Measurements from ENCODE around the gene CTNNA1. TPM values are rescaled to one million over a fixed set of nuclear protein-coding genes. Genes with fewer than 3 reads are reported as not detected.
A peak's percentile ranks its signal among the peaks of the same experiment; 100 is the strongest.

Gene CTNNA1
- total and polyA plus RNA-seq, 4 donors = 115 to 480 (median 302) TPM

DNA sequence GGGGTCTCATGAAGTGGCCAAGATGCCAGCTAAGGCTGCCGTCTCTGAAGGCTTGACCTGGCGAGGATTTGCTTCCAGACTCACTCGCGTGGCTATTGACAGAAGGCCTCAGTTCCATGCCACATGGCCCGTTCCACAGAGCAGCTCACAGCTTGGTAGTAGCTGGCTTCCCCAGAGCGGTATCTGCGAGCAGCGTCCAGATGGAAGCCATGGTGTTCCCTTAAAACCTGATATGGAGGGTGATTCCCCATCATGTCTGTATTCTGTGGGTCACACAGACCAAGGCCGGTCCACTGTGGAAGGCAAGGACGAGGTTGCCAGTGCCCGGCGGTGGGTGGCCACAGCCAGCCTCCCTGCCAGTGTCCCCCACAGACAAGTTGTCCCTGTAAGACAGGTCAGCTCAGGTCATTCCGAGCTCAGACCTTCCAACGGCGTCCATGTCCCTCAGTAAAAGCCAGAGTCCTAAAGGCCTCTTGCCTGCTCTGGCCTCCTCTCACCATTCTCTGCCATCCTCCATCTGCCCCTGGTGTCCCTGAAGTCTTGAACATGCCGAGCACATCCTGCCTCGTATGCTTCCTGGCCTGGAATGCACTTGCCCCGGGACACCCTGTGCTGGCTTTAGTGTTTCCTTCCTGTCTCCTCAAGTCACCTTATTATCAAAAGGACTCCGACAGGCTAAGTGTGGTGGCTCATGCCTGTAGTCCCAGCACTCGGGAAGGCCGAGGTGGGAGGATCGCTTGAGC, 183.2 kb downstream of the CTNNA1 start:
- Histone ChIP-seq H3K9me3 (ENCODE audit: control insufficient read depth in 4 of 4, insufficient read depth in 3 of 4, low read length in 3 of 4) (peaks cover 0 to 2% (median 0%) of the 10 kb centered on the region in 4 donors), H3K9ac (ENCODE audit: insufficient read depth in 1 of 2, low read length in 2 of 2) (no peak overlapping the region), H3K36me3 (ENCODE audit: control insufficient read depth in 4 of 4, insufficient read depth in 4 of 4, low read length in 4 of 4) (peaks cover 15 to 47% (median 37%) of the 10 kb centered on the region in 4 donors), H3K27ac (ENCODE audit: low read depth in 1 of 2, low read length in 1 of 2) (peak overlapping the region; percentile 14 to 37), H3K27me3 (ENCODE audit: control insufficient read depth in 3 of 3, insufficient read depth in 3 of 3, low read length in 2 of 3) (no peaks in the 10 kb centered on the region), H3K4me1 (ENCODE audit: control insufficient read depth in 5 of 5, insufficient read depth in 5 of 5, low read length in 5 of 5) (peaks cover 0 to 15% (median 0%) of the 10 kb centered on the region in 5 donors), H3K4me3 (no peak overlapping the region)
- no peak for ATAC-seq (ENCODE audit: insufficient read depth, low FRiP score)
- 86 to 89% methylated on average over 22 of the region's 22 CpGs for WGBS, 2 donors
- DNase-seq = no peak
- TF ChIP-seq, protein P1, sequence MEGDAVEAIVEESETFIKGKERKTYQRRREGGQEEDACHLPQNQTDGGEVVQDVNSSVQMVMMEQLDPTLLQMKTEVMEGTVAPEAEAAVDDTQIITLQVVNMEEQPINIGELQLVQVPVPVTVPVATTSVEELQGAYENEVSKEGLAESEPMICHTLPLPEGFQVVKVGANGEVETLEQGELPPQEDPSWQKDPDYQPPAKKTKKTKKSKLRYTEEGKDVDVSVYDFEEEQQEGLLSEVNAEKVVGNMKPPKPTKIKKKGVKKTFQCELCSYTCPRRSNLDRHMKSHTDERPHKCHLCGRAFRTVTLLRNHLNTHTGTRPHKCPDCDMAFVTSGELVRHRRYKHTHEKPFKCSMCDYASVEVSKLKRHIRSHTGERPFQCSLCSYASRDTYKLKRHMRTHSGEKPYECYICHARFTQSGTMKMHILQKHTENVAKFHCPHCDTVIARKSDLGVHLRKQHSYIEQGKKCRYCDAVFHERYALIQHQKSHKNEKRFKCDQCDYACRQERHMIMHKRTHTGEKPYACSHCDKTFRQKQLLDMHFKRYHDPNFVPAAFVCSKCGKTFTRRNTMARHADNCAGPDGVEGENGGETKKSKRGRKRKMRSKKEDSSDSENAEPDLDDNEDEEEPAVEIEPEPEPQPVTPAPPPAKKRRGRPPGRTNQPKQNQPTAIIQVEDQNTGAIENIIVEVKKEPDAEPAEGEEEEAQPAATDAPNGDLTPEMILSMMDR (IDR thresholded peaks at IDR 0.05; ENCODE audit: control extremely low read depth, extremely low read depth) = no peak

DNA sequence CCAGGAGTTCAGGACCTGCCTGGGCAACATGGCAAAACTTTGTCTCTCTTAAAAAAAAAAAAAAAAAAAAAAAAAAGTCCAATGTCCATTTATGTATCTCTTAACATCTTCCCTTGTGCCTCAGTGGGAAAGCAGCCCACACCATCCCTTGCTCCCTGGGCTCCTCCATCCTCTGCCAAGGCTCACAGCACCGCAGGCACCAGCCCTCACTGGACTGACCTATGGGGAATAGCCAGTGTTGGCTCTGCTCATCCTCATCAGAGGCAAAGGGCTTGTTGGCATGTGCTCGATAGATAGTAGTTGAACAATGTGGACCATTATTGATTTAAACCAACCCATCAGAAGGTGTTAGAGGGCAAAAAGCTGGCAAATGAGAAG, 183.7 kb downstream of the CTNNA1 start:
- no peak for ATAC-seq (ENCODE audit: insufficient read depth, low FRiP score)
- peak overlapping the region in 1 of 2 donors; percentile 59 for H3K27ac ChIP-seq (ENCODE audit: low read depth in 1 of 2, low read length in 1 of 2)

DNA sequence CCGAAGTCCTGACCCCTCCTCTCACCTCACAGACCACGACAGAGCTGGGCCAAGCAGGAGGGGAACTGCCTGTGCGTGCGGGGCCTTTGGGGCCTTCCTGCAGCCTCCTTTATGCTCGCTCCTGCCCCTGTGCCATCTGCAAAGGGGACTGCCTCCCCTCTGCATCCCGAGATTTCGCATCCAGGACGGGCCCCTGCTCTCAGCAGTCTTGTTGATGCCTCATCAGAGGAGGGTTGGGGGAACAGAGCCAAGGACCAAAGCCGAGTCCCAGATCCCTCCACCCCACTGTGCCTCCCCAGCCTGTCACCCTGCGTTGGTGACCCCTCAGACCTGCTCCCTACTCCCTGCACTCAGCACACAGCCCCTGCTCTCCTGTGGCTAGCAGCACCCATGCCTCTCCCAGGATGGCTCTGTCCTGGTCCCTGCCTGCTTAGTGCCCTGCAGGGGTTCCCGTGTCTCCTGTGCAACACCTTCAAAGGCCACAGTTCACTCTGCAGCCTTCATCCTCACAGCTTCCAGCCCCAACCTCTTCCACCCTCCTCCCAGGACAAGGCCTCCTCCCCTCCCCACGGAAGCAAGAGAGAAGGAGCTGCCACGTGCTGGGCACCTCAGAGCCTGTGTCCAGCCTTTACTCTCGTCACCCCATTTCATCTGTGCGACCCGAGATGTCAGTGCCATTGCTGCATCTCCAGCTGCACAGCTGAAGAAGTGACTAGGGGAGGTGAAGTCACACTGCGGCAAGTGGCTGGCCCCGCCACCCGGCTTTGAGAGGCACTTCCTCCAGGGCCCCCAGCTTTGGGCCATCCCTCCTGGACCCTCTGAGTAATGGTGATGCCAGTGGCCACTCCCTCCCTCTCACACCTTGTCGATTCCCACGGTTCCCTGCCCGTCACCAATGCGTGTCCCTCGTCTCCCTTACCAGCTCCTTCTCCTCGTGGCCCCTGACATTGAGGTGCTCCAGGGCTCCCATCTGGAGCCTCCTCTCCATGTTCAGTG, 184.5 kb downstream of the CTNNA1 start:
- peaks cover 0 to 2% (median 0%) of the 10 kb centered on the region in 4 donors for H3K9me3 ChIP-seq (ENCODE audit: control insufficient read depth in 4 of 4, insufficient read depth in 3 of 4, low read length in 3 of 4)
- TF ChIP-seq, protein P1 (IDR thresholded peaks at IDR 0.05; ENCODE audit: control extremely low read depth, extremely low read depth) = no peak
- DNase-seq = no peak
- 88 to 93% methylated on average over 24 to 25 of the region's 25 CpGs for WGBS, 2 donors
- peak overlapping the region in 1 of 2 donors; percentile 59 for H3K27ac ChIP-seq (ENCODE audit: low read depth in 1 of 2, low read length in 1 of 2)
- H3K36me3 ChIP-seq (ENCODE audit: control insufficient read depth in 4 of 4, insufficient read depth in 4 of 4, low read length in 4 of 4) = peaks cover 7 to 35% (median 24%) of the 10 kb centered on the region in 4 donors
- H3K4me1 ChIP-seq (ENCODE audit: control insufficient read depth in 5 of 5, insufficient read depth in 5 of 5, low read length in 5 of 5) = peaks cover 0 to 15% (median 0%) of the 10 kb centered on the region in 5 donors
- no peaks in the 10 kb centered on the region for H3K27me3 ChIP-seq (ENCODE audit: control insufficient read depth in 3 of 3, insufficient read depth in 3 of 3, low read length in 2 of 3)
- no peak overlapping the region for H3K4me3 ChIP-seq
- no peak overlapping the region for H3K9ac ChIP-seq (ENCODE audit: insufficient read depth in 1 of 2, low read length in 2 of 2)
- no peak for ATAC-seq (ENCODE audit: insufficient read depth, low FRiP score)

More for the DNA sequence above, 183.7 kb downstream of the CTNNA1 start:
- Histone ChIP-seq H3K36me3 (ENCODE audit: control insufficient read depth in 4 of 4, insufficient read depth in 4 of 4, low read length in 4 of 4) (peaks cover 10 to 41% (median 32%) of the 10 kb centered on the region in 4 donors), H3K4me1 (ENCODE audit: control insufficient read depth in 5 of 5, insufficient read depth in 5 of 5, low read length in 5 of 5) (peaks cover 0 to 15% (median 0%) of the 10 kb centered on the region in 5 donors), H3K9me3 (ENCODE audit: control insufficient read depth in 4 of 4, insufficient read depth in 3 of 4, low read length in 3 of 4) (peaks cover 0 to 2% (median 0%) of the 10 kb centered on the region in 4 donors), H3K9ac (ENCODE audit: insufficient read depth in 1 of 2, low read length in 2 of 2) (no peak overlapping the region), H3K4me3 (no peak overlapping the region), H3K27me3 (ENCODE audit: control insufficient read depth in 3 of 3, insufficient read depth in 3 of 3, low read length in 2 of 3) (no peaks in the 10 kb centered on the region)
- WGBS, 2 donors = 48 to 77% methylated on average over 2 of the region's 2 CpGs
- TF ChIP-seq, protein P1 (IDR thresholded peaks at IDR 0.05; ENCODE audit: control extremely low read depth, extremely low read depth) = no peak
- DNase-seq = no peak

Measured in lung (tissue), 12 donors.